Endothelial cell of umbilical vein (primary cell): ENCODE measurements around the gene CYP4F22. TPM values are rescaled to one million over a fixed set of nuclear protein-coding genes. Genes with fewer than 3 reads are reported as not detected.

Experiments used
- BruUV-seq: library from RNA; stranded (reverse); fragments of 400-500 nt; replicated peaks from 2 replicates; lab custom pipeline; 2021; lab: Mats Ljungman, UMichigan
- CTCF ChIA-PET: fragments of 300-600, 350-600 bp; sonication (Branson Sonifier 250); formaldehyde crosslinking; loops from one replicate; lab custom pipeline; 2021; ENCODE audit warnings: antibody characterized with exemption, inconsistent platforms; lab: Charles Lee
- POLR2A ChIA-PET: fragments of 300-600, 350-600 bp; sonication (Branson Sonifier 250); formaldehyde crosslinking; loops from one replicate; lab custom pipeline; 2021; ENCODE audit warnings: antibody characterized with exemption, inconsistent platforms; lab: Charles Lee
- DNase-seq: peaks from one replicate; pipeline ENCODE4 v3.0.0-alpha.2; 2011; ENCODE audit warnings: low read depth, low spot score
- FAIRE-seq: peaks from 2 replicates; lab custom pipeline; 2011; peaks lifted over from hg19 to GRCh38; lab: Jason Lieb, UNC
- H2AFZ ChIP-seq: 2 replicates; pipeline ENCODE4 v1.6.0; 2012; ENCODE audit warnings: low read depth, low read length, control low read depth, inconsistent platforms
- H3K27ac ChIP-seq: 2 replicates; pipeline ENCODE4 v1.5.1; 2011; ENCODE audit warnings: low read depth, mild to moderate bottlenecking, control low read depth, low read length, moderate library complexity; ENCODE audit not compliant: insufficient read depth
- H3K27me3 ChIP-seq, 2 experiments: 2 replicates each; pipeline versions ENCODE4 v1.6.0 to v1.6.1; 2011; ENCODE audit warnings: low read length in 2 of 2, mixed read lengths in 1 of 2; ENCODE audit not compliant: control insufficient read depth in 2 of 2, insufficient read depth in 2 of 2
- H3K36me3 ChIP-seq, 2 experiments: 2 replicates in 1 of 2; 3 replicates in 1 of 2; pipeline ENCODE4 v1.5.1; 2011; ENCODE audit warnings: low read length in 2 of 2, mild to moderate bottlenecking in 1 of 2, moderate library complexity in 1 of 2; ENCODE audit not compliant: control insufficient read depth in 2 of 2, insufficient read depth in 2 of 2; ENCODE audit errors: extremely low read depth in 1 of 2
- H3K4me1 ChIP-seq: 3 replicates; pipeline ENCODE4 v1.5.1; 2011; ENCODE audit warnings: mild to moderate bottlenecking, low read length; ENCODE audit not compliant: control insufficient read depth, insufficient read depth; ENCODE audit errors: extremely low read depth
- H3K4me2 ChIP-seq: 2 replicates; pipeline ENCODE4 v1.6.1; 2011; ENCODE audit warnings: low read length, control low read depth, mixed read lengths; ENCODE audit not compliant: insufficient read depth
- H3K4me3 ChIP-seq, 3 experiments: fragments of 200-600 bp in 1 of 3; sonication (generic), shearing (Covaris generic) in 1 of 3; replicated peaks in 1 of 3; 2 replicates each; pipeline ENCODE4 v1.5.1; 2011 to 2016; ENCODE audit warnings: control low read depth in 3 of 3, low read length in 3 of 3, mild to moderate bottlenecking in 2 of 3, inconsistent platforms in 1 of 3, low read depth in 1 of 3, moderate library complexity in 1 of 3; ENCODE audit not compliant: insufficient read depth in 1 of 3
- H3K79me2 ChIP-seq: 2 replicates; pipeline ENCODE4 v1.6.0; 2012; ENCODE audit warnings: low read length, inconsistent platforms; ENCODE audit not compliant: control insufficient read depth, insufficient read depth
- H3K9ac ChIP-seq: replicated peaks from 2 replicates; pipeline ENCODE3; 2011; ENCODE audit warnings: low read length, control low read depth; ENCODE audit not compliant: insufficient read depth; ENCODE audit errors: extremely low read depth
- H3K9me1 ChIP-seq: replicated peaks from 3 replicates; pipeline ENCODE4 v1.6.0; 2011; ENCODE audit warnings: mild to moderate bottlenecking, low read length; ENCODE audit not compliant: control insufficient read depth, insufficient read depth; ENCODE audit errors: extremely low read depth
- H3K9me3 ChIP-seq: replicated peaks from 2 replicates; pipeline ENCODE4 v1.5.1; 2012; ENCODE audit warnings: low read length, inconsistent platforms; ENCODE audit not compliant: control insufficient read depth, insufficient read depth
- H4K20me1 ChIP-seq: replicated peaks from 2 replicates; pipeline ENCODE3; 2011; ENCODE audit warnings: mild to moderate bottlenecking, low read length; ENCODE audit not compliant: control insufficient read depth, insufficient read depth; ENCODE audit errors: extremely low read depth
- EZH2 ChIP-seq: IDR thresholded peaks from 2 replicates; pipeline ENCODE4 v1.6.1; 2012; ENCODE audit warnings: borderline replicate concordance, low read depth, mild to moderate bottlenecking, moderate library complexity, low read length, inconsistent platforms; ENCODE audit not compliant: severe bottlenecking
- FOS ChIP-seq: IDR thresholded peaks from 2 replicates; pipeline ENCODE4 v1.6.1; 2011; ENCODE audit warnings: mild to moderate bottlenecking, low read length, moderate library complexity, borderline replicate concordance; ENCODE audit not compliant: insufficient read depth
- GATA2 ChIP-seq: IDR thresholded peaks from 2 replicates; pipeline ENCODE4 v1.7.0; 2011; ENCODE audit warnings: low read depth, mild to moderate bottlenecking, moderate library complexity, mixed read lengths, low read length; ENCODE audit not compliant: insufficient read length, insufficient read depth
- JUN ChIP-seq: IDR thresholded peaks from 2 replicates; pipeline ENCODE4 v1.6.1; 2011; ENCODE audit warnings: borderline replicate concordance, low read depth; ENCODE audit not compliant: insufficient read length, insufficient read depth
- MYC ChIP-seq: IDR thresholded peaks from one replicate; pipeline ENCODE4 v1.6.1; 2011; ENCODE audit warnings: mild to moderate bottlenecking, low read depth, low read length
- POLR2A ChIP-seq: IDR thresholded peaks from 2 replicates; pipeline ENCODE4 v1.6.1; 2012; ENCODE audit warnings: low read depth, mild to moderate bottlenecking, control low read depth, low read length
- POLR2AphosphoS5 ChIP-seq: IDR thresholded peaks from 2 replicates; pipeline ENCODE4 v1.6.1; 2012; ENCODE audit warnings: low read depth, mild to moderate bottlenecking, control low read depth, low read length, moderate library complexity; ENCODE audit not compliant: insufficient read depth
- dilution Hi-C: fragments of 300-500 bp; cut with MboI; formaldehyde crosslinking; loops from one replicate; pipeline ENCODE4 v1.15.0; 2019; ENCODE audit warnings: low sequenced_read_pairs; ENCODE audit not compliant: extremely low pct_ligation_motif_present
- intact Hi-C: fragments of 100-400 bp; cut with micrococcal nuclease; formaldehyde crosslinking; loops from one replicate; pipeline ENCODE4 v1.10.0; 2022
- polyA plus RNA-seq, 4 experiments: library from polyadenylated mRNA; depleted of rRNA in 3 of 4; stranded (reverse) in 3 of 4; unstranded in 1 of 4; fragments of >200 nt; gene quantifications; 2 replicates each; pipeline versions ENCODE4 v1.2.1 to v1.2.3, GENCODE V29; 2011 to 2012; ENCODE audit warnings: missing spikeins in 1 of 4
- total RNA-seq: library from RNA; stranded (reverse); gene quantifications from 2 replicates; pipeline ENCODE4 v1.2.3, GENCODE V29; 2021
- TF ChIP-seq, protein P1 (sequence below), 2 donors: IDR thresholded peaks; 1 replicate in 1 of 2; 2 replicates in 1 of 2; pipeline ENCODE4 v1.5.1; 2011; ENCODE audit warnings: low read length in 2 of 2, mild to moderate bottlenecking in 2 of 2, moderate library complexity in 2 of 2, control low read depth in 1 of 2, inconsistent platforms in 1 of 2, low read depth in 1 of 2; ENCODE audit not compliant: insufficient read depth in 1 of 2; ENCODE audit errors: extremely low read depth in 1 of 2
- TF ChIP-seq, protein P2 (sequence below): IDR thresholded peaks from 2 replicates; pipeline ENCODE4 v1.6.1; 2011; ENCODE audit not compliant: insufficient read depth, insufficient read length

CYP4F22 gene
- total and polyA plus RNA-seq, 2 donors (not counting 3 experiments of a cell fraction or from before 2014, with no cell fraction given) = not detected

DNA sequence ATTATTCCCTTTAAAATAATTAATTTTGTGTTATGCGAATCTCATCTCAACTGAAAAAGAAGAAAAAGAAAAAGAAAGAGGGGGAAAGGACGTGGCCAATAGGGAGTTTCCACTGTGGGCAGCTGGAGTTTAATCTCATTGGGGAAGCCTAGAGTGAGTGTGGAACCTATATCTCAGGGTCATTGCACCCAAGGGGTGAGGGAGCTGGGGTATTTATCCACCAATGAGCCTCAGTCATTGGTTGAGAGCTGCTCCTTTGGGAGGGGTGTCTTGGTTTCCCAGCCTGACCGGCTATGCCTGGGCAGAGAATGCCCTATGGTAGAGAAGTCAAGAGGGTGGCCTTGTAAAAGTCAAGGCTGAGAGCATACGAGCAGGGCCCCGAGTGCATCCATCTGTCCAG, 16.5 kb downstream of the CYP4F22 start:
- CTCF ChIA-PET = interaction anchor here (1.0 to 1.5 kb wide), 2 partner anchors 19 to 31 kb away, joined by 3 to 4 read pairs; no protein-coding TSS in a partner anchor
- H3K9me1 ChIP-seq = no peaks in the 10 kb centered on the region
- DNase-seq = no peak
- dilution Hi-C loops (no loop called here), intact Hi-C loops (no loop called here)
- H3K4me1 ChIP-seq = no peaks in the 10 kb centered on the region
- H3K9ac ChIP-seq = no peak overlapping the region
- no peaks in the 10 kb centered on the region for H3K79me2 ChIP-seq
- no peaks in the 10 kb centered on the region for H3K9me3 ChIP-seq
- no peak overlapping the region for H3K27ac ChIP-seq
- H2AFZ ChIP-seq = no peak overlapping the region
- H4K20me1 ChIP-seq = no peaks in the 10 kb centered on the region
- POLR2A ChIA-PET = no interaction called here
- BruUV-seq = no TSS peak
- H3K4me3 ChIP-seq = no peak overlapping the region
- TF ChIP-seq MYC = no peak
- TF ChIP-seq FOS = no peak
- TF ChIP-seq, protein P1, sequence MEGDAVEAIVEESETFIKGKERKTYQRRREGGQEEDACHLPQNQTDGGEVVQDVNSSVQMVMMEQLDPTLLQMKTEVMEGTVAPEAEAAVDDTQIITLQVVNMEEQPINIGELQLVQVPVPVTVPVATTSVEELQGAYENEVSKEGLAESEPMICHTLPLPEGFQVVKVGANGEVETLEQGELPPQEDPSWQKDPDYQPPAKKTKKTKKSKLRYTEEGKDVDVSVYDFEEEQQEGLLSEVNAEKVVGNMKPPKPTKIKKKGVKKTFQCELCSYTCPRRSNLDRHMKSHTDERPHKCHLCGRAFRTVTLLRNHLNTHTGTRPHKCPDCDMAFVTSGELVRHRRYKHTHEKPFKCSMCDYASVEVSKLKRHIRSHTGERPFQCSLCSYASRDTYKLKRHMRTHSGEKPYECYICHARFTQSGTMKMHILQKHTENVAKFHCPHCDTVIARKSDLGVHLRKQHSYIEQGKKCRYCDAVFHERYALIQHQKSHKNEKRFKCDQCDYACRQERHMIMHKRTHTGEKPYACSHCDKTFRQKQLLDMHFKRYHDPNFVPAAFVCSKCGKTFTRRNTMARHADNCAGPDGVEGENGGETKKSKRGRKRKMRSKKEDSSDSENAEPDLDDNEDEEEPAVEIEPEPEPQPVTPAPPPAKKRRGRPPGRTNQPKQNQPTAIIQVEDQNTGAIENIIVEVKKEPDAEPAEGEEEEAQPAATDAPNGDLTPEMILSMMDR (IDR thresholded peaks at IDR 0.05; ENCODE audit: extremely low read depth in 1 of 2, insufficient read depth in 1 of 2, low read depth in 1 of 2, low read length in 2 of 2) = no peak
- TF ChIP-seq POLR2A = no peak
- TF ChIP-seq, protein P2, sequence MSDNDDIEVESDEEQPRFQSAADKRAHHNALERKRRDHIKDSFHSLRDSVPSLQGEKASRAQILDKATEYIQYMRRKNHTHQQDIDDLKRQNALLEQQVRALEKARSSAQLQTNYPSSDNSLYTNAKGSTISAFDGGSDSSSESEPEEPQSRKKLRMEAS = no peak
- no peak for TF ChIP-seq JUN
- no peak for TF ChIP-seq POLR2AphosphoS5
- no peak for TF ChIP-seq GATA2
- no peak for TF ChIP-seq EZH2
- no peaks in the 10 kb centered on the region for H3K36me3 ChIP-seq
- no peaks in the 10 kb centered on the region for H3K27me3 ChIP-seq
- no peak overlapping the region for H3K4me2 ChIP-seq
- FAIRE-seq = no peak
